ENCODE data around the gene RARS2. TPM values are rescaled to one million over a fixed set of nuclear protein-coding genes. Genes with fewer than 3 reads are reported as not detected.

RARS2 gene
- total and polyA plus RNA-seq, 9 of the 15 experiments (the other 6 are each of a cell fraction or from before 2014, with no cell fraction given), result 30.0 to 92.7 (median 43.4) TPM

DNA sequence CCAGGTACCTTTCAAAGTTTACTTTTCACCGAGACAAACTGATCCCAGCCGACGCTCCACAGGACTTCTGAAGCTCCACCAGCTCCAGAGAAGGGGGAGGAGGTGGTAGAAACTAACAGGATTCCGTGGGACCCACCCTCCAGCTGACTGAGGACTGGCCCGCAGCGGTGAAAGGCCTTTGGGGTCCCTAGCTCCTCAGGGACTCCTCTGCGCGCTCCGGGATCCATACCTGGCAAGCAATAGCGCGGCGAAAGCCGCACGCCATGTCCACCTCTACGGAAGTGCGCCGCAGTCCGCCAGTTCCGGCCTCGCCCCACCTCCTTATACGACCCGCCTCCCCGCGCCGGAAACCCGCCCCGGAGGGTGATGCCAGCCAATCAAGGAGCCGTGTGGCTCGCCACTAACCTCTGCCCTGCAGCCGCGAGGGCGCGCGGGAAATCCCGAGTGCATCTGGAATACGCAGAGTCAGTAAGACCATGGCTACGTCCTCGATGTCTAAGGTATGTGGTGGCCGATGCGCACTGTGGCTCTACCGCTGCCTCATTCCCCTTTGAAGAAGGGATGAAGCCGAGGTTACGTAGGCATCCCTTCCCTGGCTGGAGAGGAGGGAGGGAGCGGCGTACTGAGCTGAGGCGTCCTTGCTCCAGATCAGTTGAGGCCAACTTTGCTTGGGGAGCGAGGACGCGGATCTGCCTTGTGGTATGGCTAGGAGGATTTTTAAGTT lies at the start of gene RARS2, which contains the start of gene ORC3 (continued):
- TF ChIP-seq, protein P1, sequence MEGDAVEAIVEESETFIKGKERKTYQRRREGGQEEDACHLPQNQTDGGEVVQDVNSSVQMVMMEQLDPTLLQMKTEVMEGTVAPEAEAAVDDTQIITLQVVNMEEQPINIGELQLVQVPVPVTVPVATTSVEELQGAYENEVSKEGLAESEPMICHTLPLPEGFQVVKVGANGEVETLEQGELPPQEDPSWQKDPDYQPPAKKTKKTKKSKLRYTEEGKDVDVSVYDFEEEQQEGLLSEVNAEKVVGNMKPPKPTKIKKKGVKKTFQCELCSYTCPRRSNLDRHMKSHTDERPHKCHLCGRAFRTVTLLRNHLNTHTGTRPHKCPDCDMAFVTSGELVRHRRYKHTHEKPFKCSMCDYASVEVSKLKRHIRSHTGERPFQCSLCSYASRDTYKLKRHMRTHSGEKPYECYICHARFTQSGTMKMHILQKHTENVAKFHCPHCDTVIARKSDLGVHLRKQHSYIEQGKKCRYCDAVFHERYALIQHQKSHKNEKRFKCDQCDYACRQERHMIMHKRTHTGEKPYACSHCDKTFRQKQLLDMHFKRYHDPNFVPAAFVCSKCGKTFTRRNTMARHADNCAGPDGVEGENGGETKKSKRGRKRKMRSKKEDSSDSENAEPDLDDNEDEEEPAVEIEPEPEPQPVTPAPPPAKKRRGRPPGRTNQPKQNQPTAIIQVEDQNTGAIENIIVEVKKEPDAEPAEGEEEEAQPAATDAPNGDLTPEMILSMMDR (IDR thresholded peaks at IDR 0.05 in 2 of 3, conservative IDR thresholded peaks at IDR 0.05 in 1 of 3; ENCODE audit: insufficient read depth in 2 of 3, low read depth in 1 of 3, low read length in 3 of 3), result no peak
- 0 out of 2 replicates have a peak, but pooled peaks have one; percentile 16 for TF ChIP-seq CBFB (CRISPR knock-in tag; IDR thresholded peaks at IDR 0.05)
- peak; percentile 35; the same call in 1 of the 2 replicates for TF ChIP-seq CEBPG (CRISPR knock-in tag; IDR thresholded peaks at IDR 0.05)
- no peak for TF ChIP-seq CEBPG (tag; conservative IDR thresholded peaks at IDR 0.05 in 1 of 2, IDR thresholded peaks at IDR 0.05 in 1 of 2)
- no peak for TF ChIP-seq ZNF589 (CRISPR knock-in tag; IDR thresholded peaks at IDR 0.05; ENCODE audit: low read depth)
- TF ChIP-seq ZNF436 (CRISPR knock-in tag; IDR thresholded peaks at IDR 0.05), result no peak
- TF ChIP-seq CHD1 (IDR thresholded peaks at IDR 0.05; ENCODE audit: low read length), result no peak
- TF ChIP-seq, protein P2, sequence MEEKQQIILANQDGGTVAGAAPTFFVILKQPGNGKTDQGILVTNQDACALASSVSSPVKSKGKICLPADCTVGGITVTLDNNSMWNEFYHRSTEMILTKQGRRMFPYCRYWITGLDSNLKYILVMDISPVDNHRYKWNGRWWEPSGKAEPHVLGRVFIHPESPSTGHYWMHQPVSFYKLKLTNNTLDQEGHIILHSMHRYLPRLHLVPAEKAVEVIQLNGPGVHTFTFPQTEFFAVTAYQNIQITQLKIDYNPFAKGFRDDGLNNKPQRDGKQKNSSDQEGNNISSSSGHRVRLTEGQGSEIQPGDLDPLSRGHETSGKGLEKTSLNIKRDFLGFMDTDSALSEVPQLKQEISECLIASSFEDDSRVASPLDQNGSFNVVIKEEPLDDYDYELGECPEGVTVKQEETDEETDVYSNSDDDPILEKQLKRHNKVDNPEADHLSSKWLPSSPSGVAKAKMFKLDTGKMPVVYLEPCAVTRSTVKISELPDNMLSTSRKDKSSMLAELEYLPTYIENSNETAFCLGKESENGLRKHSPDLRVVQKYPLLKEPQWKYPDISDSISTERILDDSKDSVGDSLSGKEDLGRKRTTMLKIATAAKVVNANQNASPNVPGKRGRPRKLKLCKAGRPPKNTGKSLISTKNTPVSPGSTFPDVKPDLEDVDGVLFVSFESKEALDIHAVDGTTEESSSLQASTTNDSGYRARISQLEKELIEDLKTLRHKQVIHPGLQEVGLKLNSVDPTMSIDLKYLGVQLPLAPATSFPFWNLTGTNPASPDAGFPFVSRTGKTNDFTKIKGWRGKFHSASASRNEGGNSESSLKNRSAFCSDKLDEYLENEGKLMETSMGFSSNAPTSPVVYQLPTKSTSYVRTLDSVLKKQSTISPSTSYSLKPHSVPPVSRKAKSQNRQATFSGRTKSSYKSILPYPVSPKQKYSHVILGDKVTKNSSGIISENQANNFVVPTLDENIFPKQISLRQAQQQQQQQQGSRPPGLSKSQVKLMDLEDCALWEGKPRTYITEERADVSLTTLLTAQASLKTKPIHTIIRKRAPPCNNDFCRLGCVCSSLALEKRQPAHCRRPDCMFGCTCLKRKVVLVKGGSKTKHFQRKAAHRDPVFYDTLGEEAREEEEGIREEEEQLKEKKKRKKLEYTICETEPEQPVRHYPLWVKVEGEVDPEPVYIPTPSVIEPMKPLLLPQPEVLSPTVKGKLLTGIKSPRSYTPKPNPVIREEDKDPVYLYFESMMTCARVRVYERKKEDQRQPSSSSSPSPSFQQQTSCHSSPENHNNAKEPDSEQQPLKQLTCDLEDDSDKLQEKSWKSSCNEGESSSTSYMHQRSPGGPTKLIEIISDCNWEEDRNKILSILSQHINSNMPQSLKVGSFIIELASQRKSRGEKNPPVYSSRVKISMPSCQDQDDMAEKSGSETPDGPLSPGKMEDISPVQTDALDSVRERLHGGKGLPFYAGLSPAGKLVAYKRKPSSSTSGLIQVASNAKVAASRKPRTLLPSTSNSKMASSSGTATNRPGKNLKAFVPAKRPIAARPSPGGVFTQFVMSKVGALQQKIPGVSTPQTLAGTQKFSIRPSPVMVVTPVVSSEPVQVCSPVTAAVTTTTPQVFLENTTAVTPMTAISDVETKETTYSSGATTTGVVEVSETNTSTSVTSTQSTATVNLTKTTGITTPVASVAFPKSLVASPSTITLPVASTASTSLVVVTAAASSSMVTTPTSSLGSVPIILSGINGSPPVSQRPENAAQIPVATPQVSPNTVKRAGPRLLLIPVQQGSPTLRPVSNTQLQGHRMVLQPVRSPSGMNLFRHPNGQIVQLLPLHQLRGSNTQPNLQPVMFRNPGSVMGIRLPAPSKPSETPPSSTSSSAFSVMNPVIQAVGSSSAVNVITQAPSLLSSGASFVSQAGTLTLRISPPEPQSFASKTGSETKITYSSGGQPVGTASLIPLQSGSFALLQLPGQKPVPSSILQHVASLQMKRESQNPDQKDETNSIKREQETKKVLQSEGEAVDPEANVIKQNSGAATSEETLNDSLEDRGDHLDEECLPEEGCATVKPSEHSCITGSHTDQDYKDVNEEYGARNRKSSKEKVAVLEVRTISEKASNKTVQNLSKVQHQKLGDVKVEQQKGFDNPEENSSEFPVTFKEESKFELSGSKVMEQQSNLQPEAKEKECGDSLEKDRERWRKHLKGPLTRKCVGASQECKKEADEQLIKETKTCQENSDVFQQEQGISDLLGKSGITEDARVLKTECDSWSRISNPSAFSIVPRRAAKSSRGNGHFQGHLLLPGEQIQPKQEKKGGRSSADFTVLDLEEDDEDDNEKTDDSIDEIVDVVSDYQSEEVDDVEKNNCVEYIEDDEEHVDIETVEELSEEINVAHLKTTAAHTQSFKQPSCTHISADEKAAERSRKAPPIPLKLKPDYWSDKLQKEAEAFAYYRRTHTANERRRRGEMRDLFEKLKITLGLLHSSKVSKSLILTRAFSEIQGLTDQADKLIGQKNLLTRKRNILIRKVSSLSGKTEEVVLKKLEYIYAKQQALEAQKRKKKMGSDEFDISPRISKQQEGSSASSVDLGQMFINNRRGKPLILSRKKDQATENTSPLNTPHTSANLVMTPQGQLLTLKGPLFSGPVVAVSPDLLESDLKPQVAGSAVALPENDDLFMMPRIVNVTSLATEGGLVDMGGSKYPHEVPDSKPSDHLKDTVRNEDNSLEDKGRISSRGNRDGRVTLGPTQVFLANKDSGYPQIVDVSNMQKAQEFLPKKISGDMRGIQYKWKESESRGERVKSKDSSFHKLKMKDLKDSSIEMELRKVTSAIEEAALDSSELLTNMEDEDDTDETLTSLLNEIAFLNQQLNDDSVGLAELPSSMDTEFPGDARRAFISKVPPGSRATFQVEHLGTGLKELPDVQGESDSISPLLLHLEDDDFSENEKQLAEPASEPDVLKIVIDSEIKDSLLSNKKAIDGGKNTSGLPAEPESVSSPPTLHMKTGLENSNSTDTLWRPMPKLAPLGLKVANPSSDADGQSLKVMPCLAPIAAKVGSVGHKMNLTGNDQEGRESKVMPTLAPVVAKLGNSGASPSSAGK (IDR thresholded peaks at IDR 0.05), result peak; percentile 67
- TF ChIP-seq, protein P3, sequence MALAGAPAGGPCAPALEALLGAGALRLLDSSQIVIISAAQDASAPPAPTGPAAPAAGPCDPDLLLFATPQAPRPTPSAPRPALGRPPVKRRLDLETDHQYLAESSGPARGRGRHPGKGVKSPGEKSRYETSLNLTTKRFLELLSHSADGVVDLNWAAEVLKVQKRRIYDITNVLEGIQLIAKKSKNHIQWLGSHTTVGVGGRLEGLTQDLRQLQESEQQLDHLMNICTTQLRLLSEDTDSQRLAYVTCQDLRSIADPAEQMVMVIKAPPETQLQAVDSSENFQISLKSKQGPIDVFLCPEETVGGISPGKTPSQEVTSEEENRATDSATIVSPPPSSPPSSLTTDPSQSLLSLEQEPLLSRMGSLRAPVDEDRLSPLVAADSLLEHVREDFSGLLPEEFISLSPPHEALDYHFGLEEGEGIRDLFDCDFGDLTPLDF (CRISPR knock-in tag; IDR thresholded peaks at IDR 0.05), result peak; percentile 79; the same call in 1 of the 2 replicates
- no peak for TF ChIP-seq TCF7 (IDR thresholded peaks at IDR 0.05; ENCODE audit: borderline replicate concordance)

Data from K562 (cell line).